ENCODE measurements around the gene MYT1. TPM values are rescaled to one million over a fixed set of nuclear protein-coding genes. Genes with fewer than 3 reads are reported as not detected.
"Not testable (repeated sequence)": the region's sequence is repeated elsewhere in the genome, so short reads cannot be mapped to it uniquely, and the experiment has no call there.

Gene MYT1
- total RNA-seq, 1 donor from 2014 or later, result not detected

DNA sequence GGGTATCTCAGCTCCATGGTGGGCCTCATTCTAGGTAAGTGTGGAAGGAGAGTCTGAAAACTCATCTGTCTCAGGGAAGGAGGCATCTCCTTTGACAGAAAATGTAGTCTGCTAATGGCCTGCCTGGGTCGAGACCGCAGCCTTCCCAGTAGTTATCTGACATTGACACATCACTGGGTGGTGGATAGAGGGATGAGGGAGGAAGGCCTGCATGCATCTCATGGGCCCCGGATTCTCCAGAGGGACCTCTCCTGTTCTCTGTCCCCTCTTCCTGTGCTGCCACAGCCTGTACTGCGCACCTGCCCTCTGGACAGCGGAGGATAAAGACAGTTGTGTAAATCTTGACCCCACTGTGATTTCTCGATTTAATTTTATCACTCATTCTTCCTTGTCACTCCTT is 96.0 kb downstream of the MYT1 start:
- no peak for DNase-seq (ENCODE audit: low read depth)

DNA sequence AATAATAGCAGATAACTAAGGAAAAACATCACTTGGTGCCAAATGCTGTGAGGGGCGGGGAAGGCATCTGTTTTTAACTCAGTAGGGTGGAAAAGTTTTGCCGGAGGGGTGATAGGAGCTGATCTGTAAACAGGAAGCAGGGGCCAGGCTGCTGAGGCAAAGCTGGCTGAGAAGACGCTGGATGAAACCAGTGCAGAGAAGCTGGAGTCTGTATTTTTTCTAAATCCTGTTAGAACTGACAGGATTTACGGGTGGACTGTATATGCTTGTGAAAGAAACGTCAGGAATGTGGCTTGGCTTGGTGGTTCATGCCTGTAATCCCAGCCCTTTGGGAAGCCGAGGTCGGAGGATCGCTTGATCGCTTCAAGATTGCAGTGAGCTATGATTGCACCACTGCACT is 96.9 kb downstream of the MYT1 start:
- no peak for DNase-seq (ENCODE audit: low read depth)

DNA sequence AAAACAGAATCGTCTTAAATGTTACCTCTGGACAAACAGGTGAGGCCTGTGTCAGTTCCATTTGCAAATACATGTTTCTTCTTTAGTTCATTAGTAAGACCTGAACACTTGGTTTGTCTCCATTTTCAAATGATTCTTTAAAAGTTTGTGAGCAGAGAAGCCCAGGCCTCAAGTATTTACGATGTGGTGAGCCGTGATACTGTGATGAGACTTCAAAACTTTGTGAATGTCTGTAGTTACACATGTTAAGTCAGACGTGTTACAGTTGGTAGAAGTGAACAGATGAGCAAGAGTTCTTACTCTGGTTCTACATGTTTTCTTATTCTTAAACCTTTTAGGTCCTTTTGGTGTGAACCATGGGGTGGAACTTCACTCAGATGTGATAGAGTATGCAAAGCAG is 99.8 kb downstream of the MYT1 start:
- no peak for DNase-seq (ENCODE audit: low read depth)

- no peak for DNase-seq (ENCODE audit: low read depth)
Measured at GRCh38 chr20:64265201-64265600, 100.9 kb downstream of the MYT1 start.

DNA sequence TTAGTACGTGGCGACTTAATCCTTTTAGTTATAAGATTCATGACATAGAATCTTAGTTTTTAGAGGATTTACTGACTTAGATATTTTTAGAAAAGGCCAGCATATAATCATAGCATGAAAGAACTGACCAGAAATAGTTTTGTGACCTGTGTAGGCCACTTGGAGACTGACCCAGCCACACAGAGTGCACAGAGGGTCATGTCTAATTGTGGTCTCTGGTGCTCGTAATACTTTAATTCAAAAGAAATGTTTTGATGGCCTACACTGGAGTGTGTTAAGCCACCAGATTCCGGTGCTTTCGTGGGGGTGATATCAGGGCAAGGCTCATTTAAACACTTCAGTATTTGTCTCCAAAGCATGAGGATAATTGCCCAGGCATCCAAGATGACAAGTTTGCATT is 102.7 kb downstream of the MYT1 start:
- DNase-seq (ENCODE audit: low read depth), result peak; percentile 78

GRCh38 chr20:64268174-64268573 is 103.9 kb downstream of the MYT1 start:
- DNase-seq (ENCODE audit: low read depth), result no peak

GRCh38 chr20:64269604-64270411 is 105.6 kb downstream of the MYT1 start:
- no peak for DNase-seq (ENCODE audit: low read depth)

DNA sequence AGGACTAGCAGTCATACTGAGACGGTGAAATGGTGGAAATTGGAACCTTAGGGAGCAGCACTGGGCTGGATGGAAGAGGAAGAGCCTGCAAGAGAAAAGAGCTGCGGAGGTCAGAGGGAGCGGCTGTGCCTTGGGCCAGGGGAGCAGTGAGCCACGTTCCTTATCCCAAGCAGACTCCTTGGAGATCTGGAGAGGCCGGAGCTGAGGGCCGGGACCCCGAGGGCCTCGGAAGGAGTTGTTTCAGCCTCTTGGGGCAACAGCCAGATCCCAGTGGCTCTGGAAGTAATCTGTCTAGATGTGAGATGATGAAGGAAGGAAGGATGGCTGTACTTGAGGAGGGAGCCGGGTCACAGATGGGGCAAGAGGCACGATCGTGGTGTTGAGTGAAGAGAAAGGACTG is 107.4 kb downstream of the MYT1 start:
- DNase-seq (ENCODE audit: low read depth), result no peak

- DNase-seq (ENCODE audit: low read depth), result no peak
Measured at GRCh38 chr20:64273109-64273508, 108.9 kb downstream of the MYT1 start.

DNA sequence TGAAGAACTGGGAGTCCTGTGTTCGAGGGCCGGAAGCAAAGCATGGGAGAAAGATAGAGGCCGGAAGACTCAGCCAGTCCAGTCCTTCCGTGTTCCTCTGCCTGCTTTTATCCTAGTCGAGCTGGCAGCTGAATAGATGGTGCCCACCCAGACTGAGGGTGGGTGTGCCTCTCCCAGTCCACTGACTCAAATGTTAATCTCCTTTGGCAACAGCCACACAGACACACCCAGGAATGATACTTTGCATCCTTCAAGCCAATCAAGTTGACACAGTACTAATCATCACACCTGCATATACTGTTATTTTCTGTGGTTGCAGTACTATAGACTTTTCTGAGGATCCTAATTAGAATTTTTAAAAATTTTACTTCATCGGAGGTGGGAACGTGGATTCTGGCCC is 112.6 kb downstream of the MYT1 start:
- no peak for DNase-seq (ENCODE audit: low read depth)

- DNase-seq (ENCODE audit: low read depth), result peak; percentile 96
Measured at GRCh38 chr20:64277571-64278316, 113.5 kb downstream of the MYT1 start.

GRCh38 chr20:64278317-64278681 is 114.0 kb downstream of the MYT1 start:
- DNase-seq (ENCODE audit: low read depth), result no peak

DNA sequence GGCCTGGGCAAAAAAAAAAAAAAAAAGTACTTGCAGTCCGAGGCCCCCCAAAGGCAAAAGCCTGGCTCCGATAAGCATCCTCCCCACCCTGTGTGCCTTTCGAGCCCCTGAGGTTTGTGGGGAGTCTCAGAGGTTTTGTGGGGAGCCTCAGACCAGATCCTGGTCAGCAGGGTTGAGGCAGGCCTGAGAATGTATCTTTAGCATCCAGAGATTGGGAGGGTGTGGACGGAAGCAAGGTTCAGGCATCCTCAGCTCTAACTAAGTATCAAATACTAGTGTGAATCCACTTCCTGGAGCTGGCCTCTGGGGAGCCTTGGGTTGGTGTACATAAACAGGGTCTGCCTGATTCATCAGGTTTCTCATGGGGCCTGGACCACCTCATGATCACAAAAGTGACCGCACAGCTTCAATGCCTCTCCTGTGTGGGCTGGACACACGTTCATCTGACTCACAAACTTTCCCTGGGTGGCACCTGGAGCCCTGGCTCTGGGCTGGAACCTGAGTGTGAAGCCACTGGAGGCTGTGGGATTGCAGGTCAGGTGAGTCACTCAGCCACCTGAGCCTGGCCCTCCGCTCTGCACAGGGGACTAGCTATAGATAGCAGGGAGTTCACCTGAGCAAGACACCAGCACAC is 115.7 kb downstream of the MYT1 start:
- peak; percentile 68 for DNase-seq (ENCODE audit: low read depth)

GRCh38 chr20:64280460-64280843 is 116.2 kb downstream of the MYT1 start:
- no peak for DNase-seq (ENCODE audit: low read depth)

- DNase-seq (ENCODE audit: low read depth), result no peak
Measured at GRCh38 chr20:64283646-64284045, 119.4 kb downstream of the MYT1 start.

DNA sequence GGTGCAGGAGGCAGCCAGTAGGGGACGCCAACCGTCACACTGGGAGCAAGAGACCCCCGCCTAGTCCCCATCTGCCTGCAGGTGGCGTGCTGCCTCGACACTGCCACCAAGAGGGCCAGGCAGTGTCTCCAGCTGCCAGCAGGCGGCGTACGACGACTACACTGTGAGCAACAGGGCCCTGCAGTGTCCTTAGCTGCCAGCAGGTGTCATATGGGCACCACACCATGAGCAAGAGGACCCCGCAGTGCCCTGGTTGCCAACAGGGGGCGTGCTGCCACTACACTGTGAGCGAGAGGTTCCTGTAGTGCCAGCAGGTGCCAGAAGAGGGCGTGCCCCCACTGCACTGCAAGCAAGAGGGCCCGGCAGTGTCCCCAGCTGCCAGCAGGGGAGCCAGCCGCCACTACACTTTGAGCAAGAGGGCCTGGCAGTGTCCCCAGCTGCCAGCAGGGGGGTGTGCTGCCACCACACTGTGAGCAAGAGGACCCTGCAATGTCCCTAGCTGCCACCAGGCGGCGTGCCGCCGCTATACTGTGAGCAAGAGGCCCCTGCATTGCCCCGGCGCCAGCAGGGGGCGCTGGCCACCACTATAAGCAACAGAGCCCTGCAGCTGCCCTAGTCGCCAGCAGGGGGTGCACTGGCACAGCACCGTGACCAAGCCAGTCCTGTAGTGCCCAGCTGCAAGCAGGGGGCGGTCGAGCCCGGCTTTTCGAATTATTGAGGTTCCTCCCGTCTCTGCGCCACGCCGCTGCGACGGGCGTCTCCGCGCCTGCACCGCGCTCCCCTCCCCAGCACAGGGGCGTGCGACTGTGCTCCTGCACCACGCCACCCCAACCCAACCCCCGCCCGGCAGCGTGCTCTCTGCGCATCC is 121.6 kb downstream of the MYT1 start:
- peak; percentile 56 for DNase-seq (ENCODE audit: low read depth)

GRCh38 chr20:64286447-64287263 is 122.4 kb downstream of the MYT1 start:
- DNase-seq (ENCODE audit: low read depth), result not testable (repeated sequence)

DNA sequence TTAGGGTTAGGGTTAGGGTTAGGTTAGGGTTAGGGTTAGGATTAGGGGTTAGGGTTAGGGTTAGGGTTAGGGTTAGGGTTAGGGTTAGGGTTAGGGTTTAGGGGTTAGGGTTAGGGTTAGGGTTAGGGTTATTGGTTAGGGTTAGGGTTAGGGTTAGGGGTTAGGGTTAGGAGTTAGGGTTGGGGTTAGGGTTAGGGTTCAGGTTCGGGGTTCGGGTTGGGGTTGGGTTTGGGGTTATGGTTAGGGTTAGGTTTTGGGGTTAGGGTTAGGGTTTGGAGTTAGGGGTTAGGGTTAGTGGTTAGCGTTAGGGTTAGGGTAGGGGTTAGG is 123.0 kb downstream of the MYT1 start:
- not testable (repeated sequence) for DNase-seq (ENCODE audit: low read depth)

All from myocyte (in vitro differentiated cells).